GM12801 (cell line): ENCODE results near the gene COL11A2.

ENCODE experiments used
- TF ChIP-seq, protein P1 (sequence below): IDR thresholded peaks from one replicate; pipeline ENCODE4 v1.5.1; 2011; ENCODE audit warnings: control low read depth; ENCODE audit not compliant: insufficient read length; ENCODE audit errors: extremely low read depth

COL11A2 gene

DNA sequence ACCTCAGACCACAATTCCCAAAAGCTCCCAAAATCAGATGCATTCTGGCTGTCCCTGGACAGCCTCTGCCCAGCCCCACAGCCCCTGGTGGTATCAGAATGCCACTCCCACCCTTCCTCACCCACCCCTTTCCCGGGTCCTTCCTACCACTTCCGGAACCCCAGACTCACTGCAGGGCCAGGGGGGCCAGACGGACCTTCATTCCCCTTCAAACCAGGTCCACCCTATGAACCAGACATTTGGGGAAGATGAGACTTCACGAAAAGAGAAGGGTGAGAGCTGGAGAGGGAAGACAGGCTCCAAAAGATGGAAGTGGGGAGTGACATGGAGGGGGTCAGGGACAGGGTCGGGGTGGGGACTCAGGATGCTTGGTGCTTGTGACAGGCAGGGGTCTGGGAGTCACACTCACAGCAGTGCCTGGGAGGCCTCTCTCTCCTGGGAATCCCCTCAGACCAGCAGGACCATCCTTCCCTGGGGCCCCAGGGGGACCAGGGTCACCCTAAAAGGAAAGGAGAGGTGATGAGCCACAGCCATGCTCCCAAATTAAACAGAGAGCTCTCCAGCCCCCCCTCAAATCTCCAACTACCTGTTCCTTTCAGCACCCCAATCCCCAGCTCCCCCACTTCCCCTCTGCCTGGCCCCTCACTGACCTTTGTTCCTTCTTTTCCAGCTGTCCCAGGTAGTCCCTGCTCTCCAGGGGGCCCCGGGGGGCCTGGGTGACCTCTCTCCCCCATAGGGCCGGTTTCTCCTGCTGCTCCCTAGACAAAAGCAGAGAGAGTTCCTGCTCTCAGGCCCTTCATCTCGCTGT lies 20.2 kb downstream of the COL11A2 start:
- TF ChIP-seq, protein P1, sequence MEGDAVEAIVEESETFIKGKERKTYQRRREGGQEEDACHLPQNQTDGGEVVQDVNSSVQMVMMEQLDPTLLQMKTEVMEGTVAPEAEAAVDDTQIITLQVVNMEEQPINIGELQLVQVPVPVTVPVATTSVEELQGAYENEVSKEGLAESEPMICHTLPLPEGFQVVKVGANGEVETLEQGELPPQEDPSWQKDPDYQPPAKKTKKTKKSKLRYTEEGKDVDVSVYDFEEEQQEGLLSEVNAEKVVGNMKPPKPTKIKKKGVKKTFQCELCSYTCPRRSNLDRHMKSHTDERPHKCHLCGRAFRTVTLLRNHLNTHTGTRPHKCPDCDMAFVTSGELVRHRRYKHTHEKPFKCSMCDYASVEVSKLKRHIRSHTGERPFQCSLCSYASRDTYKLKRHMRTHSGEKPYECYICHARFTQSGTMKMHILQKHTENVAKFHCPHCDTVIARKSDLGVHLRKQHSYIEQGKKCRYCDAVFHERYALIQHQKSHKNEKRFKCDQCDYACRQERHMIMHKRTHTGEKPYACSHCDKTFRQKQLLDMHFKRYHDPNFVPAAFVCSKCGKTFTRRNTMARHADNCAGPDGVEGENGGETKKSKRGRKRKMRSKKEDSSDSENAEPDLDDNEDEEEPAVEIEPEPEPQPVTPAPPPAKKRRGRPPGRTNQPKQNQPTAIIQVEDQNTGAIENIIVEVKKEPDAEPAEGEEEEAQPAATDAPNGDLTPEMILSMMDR = no peak

DNA sequence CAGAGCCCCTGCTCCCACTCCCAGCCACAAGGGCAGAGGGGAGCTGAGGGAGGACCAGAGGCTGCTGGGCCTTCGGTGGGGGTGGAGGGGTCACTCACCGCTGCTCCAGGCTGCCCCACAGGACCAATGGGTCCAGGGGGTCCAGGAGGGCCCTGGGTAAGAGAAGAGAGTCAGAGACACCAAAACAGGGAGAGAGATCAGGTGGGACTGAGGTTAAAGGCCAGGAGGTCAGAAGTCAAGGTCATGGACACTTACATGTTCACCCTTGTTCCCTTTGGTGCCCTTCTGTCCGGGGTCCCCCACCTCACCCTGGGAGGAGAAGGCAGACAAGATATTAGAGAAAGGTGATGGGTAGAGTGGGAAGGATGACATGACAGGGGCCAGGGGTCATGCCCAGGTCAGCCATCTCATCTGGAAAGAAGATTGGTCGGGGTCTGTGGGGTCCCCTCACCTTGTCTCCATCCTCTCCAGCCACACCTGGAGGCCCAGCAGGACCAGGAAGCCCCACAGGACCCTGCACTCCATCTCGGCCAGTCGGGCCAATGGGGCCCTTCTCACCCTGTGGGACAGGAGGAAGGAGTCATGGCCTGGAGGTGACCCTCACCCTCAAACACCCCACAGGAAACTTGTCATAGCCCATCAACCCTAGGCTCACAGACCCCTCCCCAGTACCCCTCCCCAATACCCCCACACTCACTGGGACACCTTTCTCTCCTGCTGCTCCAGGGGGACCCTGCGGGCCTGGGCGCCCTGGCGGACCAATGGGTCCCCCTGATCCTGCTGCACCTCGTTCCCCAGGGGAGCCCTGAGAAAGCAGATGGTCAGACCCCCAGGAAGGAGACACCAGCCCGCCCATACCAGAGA lies 21.0 kb downstream of the COL11A2 start:
- TF ChIP-seq, protein P1 = no peak

DNA sequence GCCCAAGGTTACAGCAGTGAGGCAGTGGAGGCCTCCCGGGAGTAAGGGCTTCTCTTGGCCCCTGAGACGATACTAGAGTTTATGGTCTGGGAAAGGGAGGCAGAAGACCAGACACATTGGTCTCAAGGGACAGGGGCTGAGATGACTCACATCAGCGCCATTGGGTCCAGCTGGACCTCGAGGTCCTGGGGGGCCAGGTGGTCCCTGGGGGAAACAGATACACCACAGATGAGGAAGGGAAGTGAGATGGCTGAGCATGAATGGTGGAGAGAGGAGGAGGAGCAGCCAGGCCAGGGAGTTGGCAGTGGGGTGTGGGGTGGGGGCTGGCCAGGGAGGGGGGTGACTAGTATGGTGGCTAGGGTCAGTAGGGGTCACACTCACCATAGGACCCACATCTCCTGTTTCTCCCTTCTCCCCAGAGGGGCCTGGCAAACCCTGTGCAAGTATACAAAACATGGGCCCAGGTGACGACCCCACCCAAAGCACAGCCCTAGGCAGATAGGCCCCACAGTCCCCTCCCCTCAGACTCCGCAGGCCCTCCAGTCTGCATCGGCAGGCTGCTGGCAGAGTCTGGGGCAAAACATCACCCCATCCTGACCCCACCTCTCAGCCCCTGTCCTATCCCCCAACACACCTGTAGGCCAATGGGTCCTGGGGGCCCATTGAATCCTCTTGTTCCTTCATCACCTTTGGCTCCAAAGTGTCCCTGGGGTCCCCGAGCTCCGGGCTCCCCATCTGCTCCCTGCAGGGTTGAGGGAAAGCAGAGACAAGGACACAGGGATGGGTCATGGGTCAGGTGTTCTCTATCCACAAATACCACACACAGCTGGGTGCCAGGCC lies 21.9 kb downstream of the COL11A2 start:
- TF ChIP-seq, protein P1 = no peak

DNA sequence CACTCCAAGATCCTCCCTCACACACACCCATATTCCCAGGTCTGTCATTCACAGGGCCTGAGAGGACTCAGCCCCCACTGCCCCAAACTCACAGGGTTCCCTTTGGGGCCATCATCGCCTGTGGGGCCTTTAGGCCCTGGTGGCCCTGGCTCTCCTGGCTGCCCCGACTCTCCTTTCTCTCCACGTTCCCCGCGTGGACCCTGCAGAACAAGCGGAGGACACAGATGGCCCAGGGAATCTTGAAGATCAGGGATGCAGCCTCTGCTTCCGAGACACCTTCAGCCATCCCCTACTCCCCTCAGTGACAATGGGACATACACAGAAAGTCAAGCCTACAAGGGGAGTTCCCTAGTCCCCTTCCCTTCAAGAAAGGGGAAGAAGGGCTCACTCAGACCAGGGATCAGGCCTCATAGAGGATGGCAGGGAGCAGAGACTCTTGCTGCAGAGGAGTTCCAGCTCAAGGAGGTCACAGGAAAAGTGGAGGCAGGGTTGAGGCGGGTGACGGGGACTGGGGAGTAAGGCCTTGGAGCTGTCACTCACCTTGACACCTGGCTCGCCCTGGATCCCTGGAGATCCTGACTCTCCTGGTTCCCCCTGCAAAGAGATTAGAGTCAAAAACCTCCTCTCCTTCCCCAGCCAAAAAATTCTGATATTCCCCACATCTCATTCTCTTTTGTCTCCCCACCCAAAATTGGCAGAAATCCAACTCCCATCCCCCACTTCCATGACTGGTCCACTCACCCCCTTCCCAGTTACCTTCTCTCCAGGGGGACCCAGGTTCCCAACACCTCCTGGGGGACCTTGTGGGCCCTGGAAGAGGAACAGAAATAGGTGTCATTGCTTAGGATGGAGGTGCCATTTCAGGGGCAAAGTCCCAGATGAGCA lies 22.7 kb downstream of the COL11A2 start:
- TF ChIP-seq, protein P1 = no peak

DNA sequence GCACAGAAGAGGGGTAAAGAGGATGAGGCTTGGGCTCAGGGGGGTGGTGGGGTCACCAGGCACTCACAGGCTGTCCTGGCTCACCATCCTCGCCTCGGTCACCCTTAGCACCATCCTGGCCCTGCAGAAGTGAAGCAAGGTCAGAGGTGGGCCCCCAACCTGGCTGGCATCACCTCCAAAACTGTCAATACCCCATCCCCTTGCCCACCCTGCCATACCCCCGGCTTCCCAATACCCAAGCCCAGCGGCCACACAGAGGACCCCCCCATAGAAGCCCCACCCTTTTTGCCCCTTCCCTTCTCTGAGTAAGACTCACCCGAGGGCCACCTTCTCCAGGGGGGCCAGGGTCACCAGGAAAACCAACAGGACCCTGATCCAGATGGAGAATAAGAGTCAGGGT lies 23.6 kb downstream of the COL11A2 start:
- TF ChIP-seq, protein P1 = no peak

DNA sequence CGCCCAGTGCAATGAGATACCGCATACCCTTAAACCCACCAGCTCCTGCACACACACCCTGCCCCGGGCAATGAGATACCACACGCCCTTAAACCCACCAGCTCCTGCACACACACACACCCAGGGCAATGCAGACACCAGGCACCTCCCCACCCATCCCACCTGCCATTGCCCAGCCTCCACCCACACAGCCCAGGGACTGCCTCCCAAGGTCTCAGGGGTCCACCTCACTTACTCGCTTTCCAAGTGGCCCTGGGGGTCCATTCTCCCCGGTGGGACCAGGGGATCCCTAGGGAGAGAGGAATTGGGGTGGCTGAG lies 24.0 kb downstream of the COL11A2 start:
- TF ChIP-seq, protein P1 = no peak
